Common myeloid progenitor, CD34-positive (primary cell): ENCODE data around the gene C10orf71.

Experiments used
- CTCF ChIA-PET: fragments of 350-600 bp; sonication (Branson Sonifier 250); formaldehyde crosslinking; loops from one replicate; lab custom pipeline; 2021; ENCODE audit warnings: antibody characterized with exemption; lab: Charles Lee
- POLR2A ChIA-PET: fragments of 350-600 bp; sonication (Branson Sonifier 250); formaldehyde crosslinking; loops from one replicate; lab custom pipeline; 2021; ENCODE audit warnings: antibody characterized with exemption; lab: Charles Lee
- DNase-seq, 3 donors: peaks; one replicate each; pipeline versions ENCODE4 v3.0.0 to v3.0.0-alpha.2; 2013
- H3K27ac ChIP-seq, 2 experiments: 1 replicate in 1 of 2; 2 replicates in 1 of 2; pipeline ENCODE4 v1.7.0; 2013; ENCODE audit warnings: inconsistent platforms in 2 of 2, low read length in 2 of 2, mild to moderate bottlenecking in 2 of 2, low read depth in 1 of 2, moderate library complexity in 1 of 2; ENCODE audit not compliant: severe bottlenecking in 2 of 2, insufficient read depth in 1 of 2, poor library complexity in 1 of 2
- H3K27me3 ChIP-seq, 5 experiments: replicated peaks in 2 of 5; 1 replicate in 3 of 5; 2 replicates in 2 of 5; pipeline versions ENCODE4 v1.6.1 to v1.7.0; 2013; ENCODE audit warnings: low read length in 4 of 5, mild to moderate bottlenecking in 2 of 5, moderate library complexity in 2 of 5, inconsistent platforms in 1 of 5; ENCODE audit not compliant: insufficient read depth in 5 of 5, control insufficient read depth in 4 of 5
- H3K36me3 ChIP-seq, 4 experiments: 1 replicate in 2 of 4; 2 replicates in 2 of 4; pipeline versions ENCODE4 v1.6.1 to v1.7.0; 2013; ENCODE audit warnings: low read length in 3 of 4, control low read depth in 1 of 4, mild to moderate bottlenecking in 1 of 4; ENCODE audit not compliant: control insufficient read depth in 4 of 4, insufficient read depth in 4 of 4
- H3K4me1 ChIP-seq, 4 experiments: 1 replicate in 3 of 4; 2 replicates in 1 of 4; pipeline versions ENCODE4 v1.6.1 to v1.7.1; 2013; ENCODE audit warnings: low read length in 3 of 4, mild to moderate bottlenecking in 3 of 4, control low read depth in 1 of 4, inconsistent platforms in 1 of 4, moderate library complexity in 1 of 4; ENCODE audit not compliant: control insufficient read depth in 4 of 4, insufficient read depth in 4 of 4; ENCODE audit errors: control extremely low read depth in 1 of 4
- H3K4me3 ChIP-seq, 7 experiments: 1 replicate in 4 of 7; 2 replicates in 3 of 7; pipeline versions ENCODE4 v1.5.1 to v1.7.0; 2013; ENCODE audit warnings: mild to moderate bottlenecking in 7 of 7, low read length in 6 of 7, moderate library complexity in 6 of 7, inconsistent platforms in 2 of 7, low read depth in 2 of 7, control low read depth in 1 of 7; ENCODE audit not compliant: insufficient read depth in 4 of 7, control insufficient read depth in 1 of 7; ENCODE audit errors: extremely low read depth in 1 of 7
- H3K9me3 ChIP-seq, 5 experiments: 1 replicate in 4 of 5; 2 replicates in 1 of 5; pipeline versions ENCODE4 v1.6.1 to v1.7.1; 2013; ENCODE audit warnings: low read length in 4 of 5, mild to moderate bottlenecking in 2 of 5, inconsistent platforms in 1 of 5, low read depth in 1 of 5, moderate library complexity in 1 of 5; ENCODE audit not compliant: control insufficient read depth in 4 of 5, insufficient read depth in 2 of 5; ENCODE audit errors: control extremely low read depth in 1 of 5
- WGBS: methylation state at CpG from one replicate; pipeline ENCODE4 v1.1.5; 2013; ENCODE audit not compliant: insufficient coverage; 5-methylcytosine and 5-hydroxymethylcytosine counted together

The C10orf71 gene

DNA sequence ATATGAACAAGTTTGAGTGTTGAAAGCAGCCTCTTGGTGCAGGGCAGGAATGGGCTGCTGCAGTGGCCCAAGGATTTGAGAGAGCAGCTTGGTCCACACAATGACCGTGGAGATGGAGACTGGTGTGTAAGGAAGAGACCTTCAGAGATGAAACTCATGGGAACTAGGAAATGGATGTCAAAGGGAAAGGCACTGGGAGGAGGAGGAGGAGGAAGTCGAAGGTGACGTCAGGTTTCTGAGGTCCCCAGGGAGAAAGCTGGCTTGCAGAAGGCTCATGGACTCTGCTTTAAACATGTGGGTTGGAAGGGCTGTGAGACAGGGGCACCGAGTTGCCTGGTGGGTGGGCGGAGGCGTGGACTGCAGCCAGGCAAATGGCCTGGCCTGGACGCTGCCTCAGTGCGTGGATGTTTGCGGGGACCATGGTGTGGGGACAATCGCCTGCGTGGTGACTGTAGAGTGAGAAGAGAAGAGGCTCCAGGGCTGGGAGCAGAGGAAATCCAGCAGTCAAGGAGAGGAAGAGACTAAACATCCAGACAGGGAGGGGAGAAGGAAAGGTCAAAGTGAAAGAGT is 14.6 kb downstream of the C10orf71 start:
- no peak overlapping the region for H3K27ac ChIP-seq
- ChIA-PET POLR2A (no interaction called here), CTCF (no interaction called here)
- no peaks in the 10 kb centered on the region for H3K36me3 ChIP-seq
- H3K4me3 ChIP-seq, result no peak overlapping the region
- 98% methylated on average over 9 of the region's 11 CpGs for whole genome bisulfite sequencing
- H3K4me1 ChIP-seq, result peaks cover 12 to 38% (median 31%) of the 10 kb centered on the region in 4 experiments
- DNase-seq, result no peak
- H3K27me3 ChIP-seq, result no peaks in the 10 kb centered on the region
- H3K9me3 ChIP-seq, result no peaks in the 10 kb centered on the region

DNA sequence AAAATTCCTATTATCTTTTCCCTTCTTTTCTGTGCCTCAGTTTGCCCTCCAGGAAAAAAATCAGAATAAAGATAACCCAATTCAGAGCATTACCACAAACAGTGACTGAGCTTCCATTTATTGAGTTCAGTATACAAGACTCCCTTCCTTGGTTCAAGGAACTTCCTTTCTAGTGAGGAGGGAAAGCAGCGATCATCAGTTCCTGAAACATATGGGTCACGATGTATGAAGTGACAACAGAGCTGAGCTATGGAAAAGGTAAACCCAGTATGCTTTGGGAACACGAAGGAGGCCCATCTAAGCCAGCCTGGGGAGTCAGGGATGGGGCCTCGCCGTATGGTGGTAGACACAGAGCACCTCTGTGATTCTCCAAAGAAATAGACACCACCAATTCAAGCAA is 15.8 kb downstream of the C10orf71 start:
- ChIA-PET POLR2A (no interaction called here), CTCF (interaction anchor here (0.9 kb wide), 1 partner anchor 90 kb away, joined by 3 read pairs; no protein-coding TSS in a partner anchor)
- no peaks in the 10 kb centered on the region for H3K36me3 ChIP-seq
- 96% methylated on average over 3 of the region's 5 CpGs for WGBS
- H3K9me3 ChIP-seq, result no peaks in the 10 kb centered on the region
- H3K4me3 ChIP-seq, result no peak overlapping the region
- no peak overlapping the region for H3K27ac ChIP-seq
- no peaks in the 10 kb centered on the region for H3K27me3 ChIP-seq
- DNase-seq, result no peak
- H3K4me1 ChIP-seq, result peaks cover 12 to 27% (median 25%) of the 10 kb centered on the region in 4 experiments

DNA sequence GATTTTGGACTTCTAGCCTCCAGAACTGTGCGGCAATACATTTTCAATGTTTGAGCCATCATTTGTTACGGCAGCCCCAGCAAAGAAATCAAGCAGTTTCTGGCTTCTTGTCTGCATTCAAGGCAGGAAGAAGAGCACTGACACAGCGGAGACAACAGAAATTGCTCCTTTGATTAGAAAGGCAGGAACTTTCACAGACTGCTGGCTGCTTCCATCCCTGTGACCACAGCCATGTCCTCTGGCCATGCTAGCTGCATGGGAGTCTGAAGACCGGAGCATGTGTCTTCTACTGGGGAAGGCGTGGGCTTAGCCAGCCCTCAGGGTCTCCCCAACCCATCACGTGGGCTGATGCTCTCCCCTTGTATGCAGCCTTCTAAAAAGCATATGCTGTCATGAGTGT is 19.1 kb downstream of the C10orf71 start:
- Histone ChIP-seq H3K9me3 (no peaks in the 10 kb centered on the region), H3K27ac (no peak overlapping the region), H3K4me1 (peaks cover 0 to 4% (median 0%) of the 10 kb centered on the region in 4 experiments), H3K4me3 (no peak overlapping the region), H3K36me3 (no peaks in the 10 kb centered on the region), H3K27me3 (no peaks in the 10 kb centered on the region)
- WGBS, result 97% methylated on average over 4 of the region's 6 CpGs
- DNase-seq, result no peak
- ChIA-PET POLR2A (no interaction called here), CTCF (interaction anchor here (0.7 to 1.3 kb wide), 2 partner anchors 89 to 156 kb away, joined by 3 to 4 read pairs; no protein-coding TSS in a partner anchor)

DNA sequence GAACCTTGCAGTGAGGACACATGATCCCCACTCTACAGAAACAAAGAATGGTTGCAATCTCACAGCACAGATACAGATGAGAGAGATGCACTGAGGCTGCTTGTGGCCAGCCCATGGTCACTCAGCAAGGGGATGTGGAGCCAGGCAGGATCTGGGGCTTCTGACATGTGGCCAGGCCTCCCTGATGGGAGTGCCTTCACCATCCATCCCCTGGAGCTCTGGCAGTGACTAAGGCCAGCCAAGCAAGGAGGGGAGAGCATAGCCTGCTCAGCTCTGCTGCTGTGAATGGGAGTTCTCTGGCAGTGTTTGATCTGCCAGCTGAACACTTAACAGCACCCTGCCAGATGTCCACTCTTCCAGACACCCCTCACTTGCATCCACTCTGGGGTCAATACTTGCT is 19.8 kb downstream of the C10orf71 start:
- Histone ChIP-seq H3K27ac (no peak overlapping the region), H3K36me3 (no peaks in the 10 kb centered on the region)

DNA sequence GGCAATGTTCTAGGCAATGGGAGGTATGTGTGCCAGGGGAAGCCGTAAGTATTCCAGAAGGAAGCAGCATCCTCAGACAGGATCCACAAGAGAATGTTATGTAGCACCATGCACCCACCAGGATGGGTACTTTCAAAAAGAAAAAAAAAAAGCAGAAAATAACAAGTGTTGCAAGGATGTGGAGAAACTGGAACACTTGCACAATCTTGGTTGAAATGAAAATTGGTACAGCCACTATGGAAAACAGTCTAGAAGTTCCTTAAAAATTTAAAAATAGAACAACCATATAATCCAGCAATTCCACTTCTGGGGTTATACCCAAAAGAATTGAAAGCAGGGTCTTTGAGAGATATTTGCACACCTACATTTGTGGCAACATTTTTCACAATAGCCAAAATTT is 20.2 kb downstream of the C10orf71 start:
- H3K4me1 ChIP-seq, result peaks cover 0 to 4% (median 0%) of the 10 kb centered on the region in 4 experiments
- no peak overlapping the region for H3K4me3 ChIP-seq
- ChIA-PET CTCF (interaction anchor here (1.3 kb wide), 1 partner anchor 88 kb away, joined by 4 read pairs; no protein-coding TSS in a partner anchor), POLR2A (no interaction called here)
- no peaks in the 10 kb centered on the region for H3K27me3 ChIP-seq
- no peaks in the 10 kb centered on the region for H3K36me3 ChIP-seq
- H3K9me3 ChIP-seq, result no peaks in the 10 kb centered on the region
- WGBS, result 100% methylated on average over 1 of the region's 1 CpG
- no peak for DNase-seq
- H3K27ac ChIP-seq, result no peak overlapping the region

More for the DNA sequence above, 19.8 kb downstream of the C10orf71 start:
- Histone ChIP-seq H3K4me1 (peaks cover 0 to 4% (median 0%) of the 10 kb centered on the region in 4 experiments), H3K9me3 (no peaks in the 10 kb centered on the region), H3K4me3 (no peak overlapping the region), H3K27me3 (no peaks in the 10 kb centered on the region)
- POLR2A ChIA-PET, result no interaction called here
- DNase-seq, result no peak
- CTCF ChIA-PET, result interaction anchor here (0.6 to 1.3 kb wide), 3 partner anchors 89 to 183 kb away, joined by 3 to 4 read pairs (median 4); no protein-coding TSS in a partner anchor

DNA sequence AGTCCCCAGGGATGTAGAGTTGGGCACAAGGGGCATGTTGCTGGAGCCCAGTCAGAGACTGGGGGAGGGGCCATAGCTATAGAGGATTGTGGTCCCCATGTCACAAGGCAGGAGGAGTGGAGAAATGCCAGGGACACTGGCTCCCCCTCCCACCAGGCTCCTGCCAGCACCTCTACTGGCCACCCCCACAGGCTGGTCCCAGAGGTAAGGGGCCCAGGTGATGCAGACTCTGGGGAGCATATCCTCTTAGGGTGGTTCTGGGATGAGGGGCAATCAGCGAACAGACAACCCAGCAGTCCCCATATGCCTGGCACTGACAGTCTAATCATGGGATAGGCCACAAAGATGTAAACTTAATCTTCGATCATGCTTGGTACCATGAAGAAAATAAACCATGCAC is 21.2 kb downstream of the C10orf71 start:
- Histone ChIP-seq H3K9me3 (no peaks in the 10 kb centered on the region), H3K36me3 (no peaks in the 10 kb centered on the region), H3K27ac (no peak overlapping the region), H3K4me3 (no peak overlapping the region), H3K27me3 (peaks cover 0 to 2% (median 0%) of the 10 kb centered on the region in 5 experiments), H3K4me1 (peaks cover 0 to 4% (median 0%) of the 10 kb centered on the region in 4 experiments)
- ChIA-PET CTCF (interaction anchor here (1.2 kb wide), 1 partner anchor 42 kb away, joined by 3 read pairs; no protein-coding TSS in a partner anchor), POLR2A (no interaction called here)
- DNase-seq, result no peak
- WGBS, result 100% methylated on average over 2 of the region's 2 CpGs

DNA sequence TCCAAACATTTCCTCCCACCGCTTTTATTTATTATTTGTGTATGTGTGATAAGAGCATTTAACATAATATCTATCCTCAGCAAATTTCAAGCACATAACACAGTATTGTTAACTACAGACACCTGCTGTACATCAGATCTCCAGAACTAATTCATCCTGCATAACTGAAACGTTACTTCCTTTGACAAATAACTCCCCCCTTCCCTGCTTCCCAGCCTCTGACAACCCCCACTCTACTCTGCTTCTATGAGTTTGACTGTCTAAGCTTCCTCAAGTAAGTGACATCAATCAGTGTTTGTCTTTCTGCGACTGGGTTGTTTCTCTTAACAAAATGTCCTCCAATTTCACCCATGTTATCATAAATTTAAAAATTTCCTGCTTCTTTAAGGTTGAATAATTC is 22.1 kb downstream of the C10orf71 start:
- Histone ChIP-seq H3K4me3 (no peak overlapping the region), H3K27ac (no peak overlapping the region), H3K9me3 (no peaks in the 10 kb centered on the region), H3K27me3 (peaks cover 0 to 2% (median 0%) of the 10 kb centered on the region in 5 experiments), H3K36me3 (no peaks in the 10 kb centered on the region), H3K4me1 (peaks cover 0 to 4% (median 0%) of the 10 kb centered on the region in 4 experiments)
- 58% methylated on average over 1 of the region's 3 CpGs for WGBS
- no peak for DNase-seq
- CTCF ChIA-PET, result interaction anchor here (1.2 kb wide), 1 partner anchor 43 kb away, joined by 3 read pairs; no protein-coding TSS in a partner anchor
- POLR2A ChIA-PET, result no interaction called here
